Body of pancreas (tissue), 4 donors: ENCODE measurements around the gene DIAPH1.

Experiments used
- POLR2A ChIP-seq, 3 donors: fragments of 450-650 bp; IDR thresholded peaks; one replicate each; pipeline ENCODE4 v1.6.1; 2016; ENCODE audit warnings: antibody characterized with exemption in 3 of 3, mild to moderate bottlenecking in 2 of 3
- TF ChIP-seq, protein P1 (sequence below), 7 experiments: fragments of 450-650 bp in 4 of 7; fragments of 200-600 bp in 3 of 7; sonication (generic) in 3 of 7; IDR thresholded peaks; one replicate each; pipeline ENCODE4 v1.5.1; 2016 to 2019; ENCODE audit warnings: antibody characterized with exemption in 7 of 7

DNA sequence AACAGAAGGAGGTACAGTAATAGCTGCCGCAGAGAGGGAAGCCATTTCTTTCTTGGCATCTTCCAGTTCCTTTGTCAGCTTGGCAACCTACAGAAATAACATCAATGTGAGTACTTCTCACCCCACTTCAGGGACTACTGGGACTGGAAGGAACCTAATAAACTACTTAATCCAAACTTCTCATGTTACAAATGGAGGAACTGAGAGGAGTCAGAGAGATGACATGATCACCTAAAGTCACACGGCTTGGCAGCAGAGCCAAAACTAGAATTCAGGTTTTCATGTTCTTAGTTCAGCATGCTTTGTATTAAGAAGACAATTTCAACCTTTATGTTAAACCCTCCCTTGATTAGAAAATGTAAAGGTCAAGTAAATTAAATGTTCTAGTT, 44.7 kb downstream of the DIAPH1 start:
- TF ChIP-seq, protein P1, sequence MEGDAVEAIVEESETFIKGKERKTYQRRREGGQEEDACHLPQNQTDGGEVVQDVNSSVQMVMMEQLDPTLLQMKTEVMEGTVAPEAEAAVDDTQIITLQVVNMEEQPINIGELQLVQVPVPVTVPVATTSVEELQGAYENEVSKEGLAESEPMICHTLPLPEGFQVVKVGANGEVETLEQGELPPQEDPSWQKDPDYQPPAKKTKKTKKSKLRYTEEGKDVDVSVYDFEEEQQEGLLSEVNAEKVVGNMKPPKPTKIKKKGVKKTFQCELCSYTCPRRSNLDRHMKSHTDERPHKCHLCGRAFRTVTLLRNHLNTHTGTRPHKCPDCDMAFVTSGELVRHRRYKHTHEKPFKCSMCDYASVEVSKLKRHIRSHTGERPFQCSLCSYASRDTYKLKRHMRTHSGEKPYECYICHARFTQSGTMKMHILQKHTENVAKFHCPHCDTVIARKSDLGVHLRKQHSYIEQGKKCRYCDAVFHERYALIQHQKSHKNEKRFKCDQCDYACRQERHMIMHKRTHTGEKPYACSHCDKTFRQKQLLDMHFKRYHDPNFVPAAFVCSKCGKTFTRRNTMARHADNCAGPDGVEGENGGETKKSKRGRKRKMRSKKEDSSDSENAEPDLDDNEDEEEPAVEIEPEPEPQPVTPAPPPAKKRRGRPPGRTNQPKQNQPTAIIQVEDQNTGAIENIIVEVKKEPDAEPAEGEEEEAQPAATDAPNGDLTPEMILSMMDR (IDR thresholded peaks at IDR 0.05) = no peak
- TF ChIP-seq POLR2A (IDR thresholded peaks at IDR 0.05) = no peak
